Right kidney (tissue), 1 donor: ENCODE data around the gene NCCRP1.

Source experiments
- DNase-seq: peaks from one replicate; pipeline ENCODE4 v3.0.0-alpha.2; 2016

Gene NCCRP1

GRCh38 chr19:39246951-39247669 is 50.3 kb downstream of the NCCRP1 start:
- DNase-seq, result peak; percentile 29

- peak; percentile 65 for DNase-seq
These were observed 51.2 kb downstream of the NCCRP1 start for GRCh38 chr19:39247701-39248664.

- no peak for DNase-seq
These were observed 52.0 kb downstream of the NCCRP1 start, which contains the start of gene IFNL4 for GRCh38 chr19:39248806-39249205. TSS of gene IFNL4 (minus strand) at chr19:39248856.

GRCh38 chr19:39251081-39251480 is 54.3 kb downstream of the NCCRP1 start:
- no peak for DNase-seq
